Measurements from ENCODE around the gene ELN. TPM values are rescaled to one million over a fixed set of nuclear protein-coding genes. Genes with fewer than 3 reads are reported as not detected.

The ELN gene
- total RNA-seq (not detected in 2 replicates), polyA plus RNA-seq (not detected in 2 replicates), polyA minus RNA-seq (not detected in 2 replicates)
- total RNA-seq (2013): 1.3 TPM

DNA sequence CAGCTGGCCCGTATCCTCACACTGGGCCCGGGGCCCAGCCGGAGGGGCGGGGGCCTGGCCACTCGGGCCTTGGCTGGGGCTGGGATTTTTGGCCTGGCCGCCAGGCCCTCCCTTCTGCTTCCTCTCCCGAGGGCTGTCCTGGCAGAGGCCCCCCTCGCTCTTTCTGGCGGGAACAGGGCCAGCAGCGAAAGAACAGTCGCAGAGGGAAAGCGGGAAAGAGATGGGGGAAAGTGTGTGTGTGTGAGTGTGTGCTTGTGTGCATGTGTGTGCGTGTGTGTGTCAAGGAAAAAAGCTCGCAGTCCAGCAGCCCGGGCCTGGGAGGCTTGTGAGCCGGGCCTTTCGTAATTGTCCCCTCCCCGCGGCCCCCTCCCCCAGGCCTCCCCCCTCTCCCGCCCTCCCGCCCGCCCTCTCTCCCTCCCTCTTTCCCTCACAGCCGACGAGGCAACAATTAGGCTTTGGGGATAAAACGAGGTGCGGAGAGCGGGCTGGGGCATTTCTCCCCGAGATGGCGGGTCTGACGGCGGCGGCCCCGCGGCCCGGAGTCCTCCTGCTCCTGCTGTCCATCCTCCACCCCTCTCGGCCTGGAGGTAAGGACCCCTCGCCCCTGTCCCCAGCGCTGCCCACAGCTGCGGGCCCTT, at the start of gene ELN:
Gene ELN, plus strand, starts transcription at position 491 of the 638 bp plus-strand sequence. Its CDS starts 15 bp downstream, at position 506.
- Histone ChIP-seq H3K4me2 (replicated peaks; ENCODE audit: low read depth, low read length, poor library complexity, severe bottlenecking) (no peak within 1 kb of the TSS), H3K4me1 (ENCODE audit: control insufficient read depth in 2 of 2, insufficient read depth in 2 of 2, low read length in 2 of 2) (peaks cover 11 to 13% of the 10 kb centered on the region in 2 donors), H3K9ac (ENCODE audit: low read length) (no peak within 1 kb of the TSS), H3K4me3 (ENCODE audit: control extremely low read depth in 1 of 5, extremely low read depth in 1 of 5, insufficient read depth in 1 of 5, low read depth in 2 of 5, low read length in 4 of 5) (no peak within 1 kb of the TSS), H3K27ac (ENCODE audit: low read length in 2 of 2) (no peak within 1 kb of the TSS), H3K36me3 (replicated peaks in 1 of 2; ENCODE audit: control extremely low read depth in 1 of 2, control insufficient read depth in 1 of 2, extremely low read depth in 1 of 2, insufficient read depth in 2 of 2, low read length in 1 of 2) (no peaks in the 10 kb centered on the region), H3K27me3 (replicated peaks in 1 of 4; ENCODE audit: control extremely low read depth in 1 of 4, control insufficient read depth in 3 of 4, insufficient read depth in 4 of 4, low read length in 3 of 4) (peaks cover 0 to 62% (median 23%) of the 10 kb centered on the region in 4 experiments), H4K20me1 (ENCODE audit: control insufficient read depth, insufficient read depth, low read length, poor library complexity, severe bottlenecking) (no peaks in the 10 kb centered on the region), H3K79me2 (ENCODE audit: control insufficient read depth, insufficient read depth, low read length) (no peaks in the 10 kb centered on the region), H3K9me3 (ENCODE audit: control extremely low read depth in 1 of 3, control insufficient read depth in 2 of 3, insufficient read depth in 1 of 3, low read length in 2 of 3) (peaks cover 0 to 4% (median 0%) of the 10 kb centered on the region in 3 donors), H2AFZ (ENCODE audit: insufficient read depth, low read depth, low read length, poor library complexity, severe bottlenecking) (no peak within 1 kb of the TSS)
- ChIA-PET CTCF (interaction anchor here (1.0 to 1.8 kb wide), 3 partner anchors 14 to 373 kb away, joined by 4 to 11 read pairs (median 4); no protein-coding TSS in a partner anchor), POLR2A (no interaction called here)
- Mint-ChIP-seq H3K27ac (no peak within 1 kb of the TSS), H3K9me3 (ENCODE audit: insufficient read depth) (no peaks in the 10 kb centered on the region), H3K27me3 (peaks cover 55% of the 10 kb centered on the region), H3K4me1 (peaks cover 7% of the 10 kb centered on the region), H3K4me3 (no peak within 1 kb of the TSS)
- intact Hi-C loops (cut with micrococcal nuclease): loop anchor here (2.0 kb wide), 1 partner anchor 161 kb away; no protein-coding TSS in a partner anchor
- ATAC-seq (ENCODE audit: low read depth) (no peak), DNase-seq (no peak)
- TF ChIP-seq, protein P1, sequence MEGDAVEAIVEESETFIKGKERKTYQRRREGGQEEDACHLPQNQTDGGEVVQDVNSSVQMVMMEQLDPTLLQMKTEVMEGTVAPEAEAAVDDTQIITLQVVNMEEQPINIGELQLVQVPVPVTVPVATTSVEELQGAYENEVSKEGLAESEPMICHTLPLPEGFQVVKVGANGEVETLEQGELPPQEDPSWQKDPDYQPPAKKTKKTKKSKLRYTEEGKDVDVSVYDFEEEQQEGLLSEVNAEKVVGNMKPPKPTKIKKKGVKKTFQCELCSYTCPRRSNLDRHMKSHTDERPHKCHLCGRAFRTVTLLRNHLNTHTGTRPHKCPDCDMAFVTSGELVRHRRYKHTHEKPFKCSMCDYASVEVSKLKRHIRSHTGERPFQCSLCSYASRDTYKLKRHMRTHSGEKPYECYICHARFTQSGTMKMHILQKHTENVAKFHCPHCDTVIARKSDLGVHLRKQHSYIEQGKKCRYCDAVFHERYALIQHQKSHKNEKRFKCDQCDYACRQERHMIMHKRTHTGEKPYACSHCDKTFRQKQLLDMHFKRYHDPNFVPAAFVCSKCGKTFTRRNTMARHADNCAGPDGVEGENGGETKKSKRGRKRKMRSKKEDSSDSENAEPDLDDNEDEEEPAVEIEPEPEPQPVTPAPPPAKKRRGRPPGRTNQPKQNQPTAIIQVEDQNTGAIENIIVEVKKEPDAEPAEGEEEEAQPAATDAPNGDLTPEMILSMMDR (IDR thresholded peaks at IDR 0.05): no peak
- TF ChIP-seq EZH2 (IDR thresholded peaks at IDR 0.05; ENCODE audit: borderline replicate concordance, insufficient read depth, low read depth, low read length, poor library complexity, severe bottlenecking): no peak
- WGBS (ENCODE audit: insufficient coverage): 25% methylated on average over 18 of the region's 39 CpGs
